SH-SY5Y (cell line): ENCODE data around the gene LFNG.

Source experiments
- GATA2 ChIP-seq: IDR thresholded peaks from 2 replicates; pipeline ENCODE4 v1.6.1; 2011; ENCODE audit warnings: mild to moderate bottlenecking, low read depth, low read length
- GATA3 ChIP-seq: IDR thresholded peaks from 2 replicates; pipeline ENCODE4 v1.6.1; 2011; ENCODE audit warnings: low read depth, mild to moderate bottlenecking, low read length, moderate library complexity

- TF ChIP-seq GATA2, result no peak
- TF ChIP-seq GATA3, result no peak
Measured at GRCh38 chr7:2526659-2527504, 7.3 kb downstream of the LFNG start.
